HG03064 (cell line): ENCODE measurements around the gene SPP1.
"Not testable (repeated sequence)": the region's sequence is repeated elsewhere in the genome, so short reads cannot be mapped to it uniquely, and the experiment has no call there.

ENCODE experiments used
- ATAC-seq: cut with Tn5 transposase; IDR thresholded peaks from one replicate; pipeline ENCODE4 v1.9.1; 2021; ENCODE audit warnings: low read depth; ENCODE audit not compliant: unreplicated experiment

SPP1 gene

DNA sequence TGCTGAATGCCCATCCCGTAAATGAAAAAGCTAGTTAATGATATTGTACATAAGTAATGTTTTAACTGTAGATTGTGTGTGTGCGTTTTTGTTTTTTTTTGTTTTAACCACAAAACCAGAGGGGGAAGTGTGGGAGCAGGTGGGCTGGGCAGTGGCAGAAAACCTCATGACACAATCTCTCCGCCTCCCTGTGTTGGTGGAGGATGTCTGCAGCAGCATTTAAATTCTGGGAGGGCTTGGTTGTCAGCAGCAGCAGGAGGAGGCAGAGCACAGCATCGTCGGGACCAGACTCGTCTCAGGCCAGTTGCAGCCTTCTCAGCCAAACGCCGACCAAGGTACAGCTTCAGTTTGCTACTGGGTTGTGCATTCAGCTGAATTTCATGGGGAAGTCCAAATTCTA is at the start of gene SPP1:
Gene SPP1 (plus strand): TSS at position 249 of the 400 bp plus-strand sequence. CDS start 1,182 bp downstream, outside the sequence.
- ATAC-seq: no peak

- no peak for ATAC-seq
These were observed 48.9 kb upstream of the SPP1 start for GRCh38 chr4:87926554-87927098.

DNA sequence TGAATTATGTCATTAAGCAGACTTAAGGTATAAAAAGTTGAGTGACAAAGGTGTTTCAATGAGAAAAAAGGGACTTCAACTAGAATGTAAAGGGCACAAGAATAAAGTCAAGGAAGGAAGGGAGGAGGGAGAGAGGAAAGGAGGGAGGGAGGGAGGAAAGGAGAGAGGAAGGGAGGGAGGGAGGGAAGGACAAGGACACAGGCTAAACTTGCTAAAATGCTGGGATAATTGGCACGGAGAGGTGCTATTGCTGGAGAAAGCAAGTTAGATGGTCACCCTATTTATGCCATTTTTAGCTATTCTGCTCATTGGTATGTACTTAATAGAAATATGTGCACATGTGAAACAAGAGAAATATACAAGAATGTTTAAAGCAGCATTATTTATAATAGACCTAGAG is 44.9 kb upstream of the SPP1 start:
- no peak for ATAC-seq

- ATAC-seq: no peak
These were observed 43.6 kb upstream of the SPP1 start for GRCh38 chr4:87931932-87932331.

DNA sequence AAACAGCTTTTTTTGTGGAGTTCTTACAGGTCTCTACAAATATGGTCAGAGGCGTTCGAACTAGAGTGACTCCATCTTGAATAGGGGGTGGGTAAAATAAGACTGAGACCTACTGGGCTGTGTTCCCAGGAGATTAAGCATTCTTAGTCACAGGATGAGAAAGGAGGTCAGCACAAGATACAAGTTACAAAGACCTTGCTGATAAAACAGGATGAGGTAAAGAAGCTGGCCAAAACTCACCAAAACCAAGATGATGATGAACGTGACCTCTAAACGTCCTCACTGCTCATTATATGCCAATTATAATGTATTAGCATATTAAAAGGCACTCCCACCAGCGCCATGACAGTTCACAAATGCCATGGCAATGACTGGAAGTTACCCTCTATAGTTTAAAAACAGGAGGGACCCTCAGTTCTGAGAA is 42.8 kb upstream of the SPP1 start:
- no peak for ATAC-seq

DNA sequence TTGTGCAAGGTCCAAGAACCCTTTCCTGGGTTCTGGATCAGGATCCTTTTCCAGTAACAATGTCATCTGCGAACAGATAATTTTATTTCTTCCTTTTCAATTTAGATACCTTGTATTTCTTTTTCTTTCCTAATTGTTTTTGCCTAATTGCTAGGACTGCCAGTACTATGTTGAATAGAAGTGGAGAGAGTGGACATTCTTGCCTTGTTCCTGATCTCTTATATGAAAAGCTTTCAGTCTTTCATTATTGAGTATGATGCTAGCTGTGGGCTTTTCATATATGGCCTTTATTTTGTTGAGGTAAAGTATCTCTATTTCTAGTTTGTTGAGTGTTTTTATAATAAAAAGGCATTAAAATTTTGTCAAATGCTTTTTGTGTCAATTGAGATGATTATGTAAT is 42.2 kb upstream of the SPP1 start:
- ATAC-seq: no peak

GRCh38 chr4:87934157-87934704 is 41.3 kb upstream of the SPP1 start:
- no peak for ATAC-seq

- ATAC-seq: no peak
These were observed 40.5 kb upstream of the SPP1 start for GRCh38 chr4:87934973-87935372.

DNA sequence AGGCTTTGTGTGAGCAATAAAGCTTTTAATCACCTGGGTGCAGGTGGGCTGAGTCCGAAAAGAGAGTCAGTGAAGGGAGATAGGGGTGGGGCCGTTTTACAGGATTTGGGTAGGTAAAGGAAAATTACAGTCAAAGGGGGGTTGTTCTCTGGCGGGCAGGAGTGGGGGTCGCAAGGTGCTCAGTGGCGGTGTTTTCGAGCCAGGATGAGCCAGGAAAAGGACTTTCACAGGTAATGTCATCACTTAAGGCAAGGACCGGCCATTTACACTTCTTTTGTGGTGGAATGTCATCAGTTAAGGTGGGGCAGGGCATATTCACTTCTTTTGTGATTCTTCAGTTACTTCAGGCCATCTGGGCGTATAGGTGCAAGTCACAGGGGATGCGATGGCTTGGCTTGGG is 39.6 kb upstream of the SPP1 start:
- ATAC-seq: not testable (repeated sequence)

DNA sequence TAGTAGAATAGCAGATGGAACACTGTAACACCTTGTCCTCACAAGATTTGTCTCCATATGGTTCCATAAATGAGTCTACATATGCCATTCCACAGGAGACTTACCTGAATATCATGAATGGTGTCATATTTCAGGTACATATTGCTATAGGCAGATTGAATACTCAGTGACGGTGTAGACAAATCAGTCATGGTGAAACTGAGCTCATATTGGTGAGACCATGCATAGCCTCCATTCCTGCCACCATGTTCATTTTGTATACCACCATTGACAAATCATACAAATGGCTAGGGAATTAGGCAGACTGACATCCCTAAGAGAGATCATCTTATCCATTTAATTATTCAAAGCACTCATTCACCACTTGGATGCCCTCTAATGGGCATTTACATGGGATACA is 38.0 kb upstream of the SPP1 start:
- ATAC-seq: no peak

DNA sequence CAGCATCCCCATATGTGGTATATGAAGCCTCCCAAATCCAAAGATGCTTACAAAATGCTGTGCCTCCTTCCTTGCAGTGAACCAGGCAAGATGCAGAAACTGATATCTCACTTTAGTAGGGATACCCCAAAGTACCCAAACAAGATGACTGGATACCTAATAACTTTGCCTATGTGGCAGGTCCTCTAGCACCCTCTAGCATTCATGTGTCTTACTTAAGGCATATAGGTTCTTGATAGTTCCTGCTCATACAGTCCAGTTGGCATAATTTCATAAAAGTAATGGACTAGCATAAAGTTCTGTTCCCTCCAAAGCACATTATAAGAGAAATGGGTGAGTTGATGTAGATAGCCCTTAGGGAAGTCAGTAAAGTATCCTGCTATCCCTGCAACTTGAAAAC is 36.8 kb upstream of the SPP1 start:
- no peak for ATAC-seq

DNA sequence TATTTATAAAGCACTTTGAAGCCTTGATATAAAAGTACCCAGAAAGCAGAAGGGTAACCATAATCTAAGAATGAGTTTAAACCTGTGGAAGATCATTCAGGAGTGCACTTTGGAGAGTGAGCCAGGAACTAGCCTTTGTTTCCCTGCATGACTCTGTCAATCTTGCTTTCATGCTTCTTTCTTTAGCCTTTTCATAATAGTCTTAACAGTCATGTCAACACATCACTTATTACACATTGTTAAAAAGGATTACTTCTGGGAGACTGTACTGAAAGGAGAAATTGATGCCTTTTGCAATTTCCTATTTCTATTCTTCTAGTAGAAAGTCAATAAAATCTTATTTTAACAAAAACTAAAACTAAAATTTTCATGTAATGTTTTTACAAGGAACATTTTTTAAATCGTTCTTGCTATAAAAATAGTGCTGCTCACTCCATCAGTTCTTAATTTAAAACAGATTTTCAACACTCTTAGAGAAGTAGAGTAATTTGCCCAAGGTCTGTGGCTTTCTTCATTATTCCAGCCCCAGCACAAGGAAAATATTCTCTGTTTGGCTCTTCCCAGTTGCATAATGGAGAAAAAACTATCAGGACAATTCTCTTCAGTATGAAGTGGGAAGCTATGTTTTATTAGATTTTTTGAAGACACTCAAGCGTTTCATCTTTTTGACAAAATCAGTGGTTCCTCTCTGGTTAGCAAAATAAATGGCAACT is 35.4 kb upstream of the SPP1 start:
- ATAC-seq: no peak

DNA sequence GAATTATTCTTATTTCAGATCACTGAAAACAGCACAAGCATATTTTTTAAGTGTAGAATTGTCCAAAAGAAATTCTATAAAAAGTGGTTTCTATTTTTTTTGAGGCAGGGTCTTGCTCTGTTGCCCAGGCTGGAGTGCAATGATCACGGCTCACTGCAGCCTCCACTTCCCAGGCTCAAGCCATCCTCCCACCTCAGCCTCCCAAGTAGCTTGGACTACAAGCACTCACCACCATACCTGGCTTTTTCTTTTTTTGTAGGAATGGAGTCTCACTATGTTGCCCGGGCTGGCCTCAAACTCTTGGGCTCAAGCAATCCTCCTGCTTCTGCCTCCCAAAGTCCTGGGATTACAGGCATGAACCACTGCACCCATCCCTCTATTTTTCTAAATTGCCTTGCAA is 34.7 kb upstream of the SPP1 start:
- ATAC-seq: not testable (repeated sequence)

DNA sequence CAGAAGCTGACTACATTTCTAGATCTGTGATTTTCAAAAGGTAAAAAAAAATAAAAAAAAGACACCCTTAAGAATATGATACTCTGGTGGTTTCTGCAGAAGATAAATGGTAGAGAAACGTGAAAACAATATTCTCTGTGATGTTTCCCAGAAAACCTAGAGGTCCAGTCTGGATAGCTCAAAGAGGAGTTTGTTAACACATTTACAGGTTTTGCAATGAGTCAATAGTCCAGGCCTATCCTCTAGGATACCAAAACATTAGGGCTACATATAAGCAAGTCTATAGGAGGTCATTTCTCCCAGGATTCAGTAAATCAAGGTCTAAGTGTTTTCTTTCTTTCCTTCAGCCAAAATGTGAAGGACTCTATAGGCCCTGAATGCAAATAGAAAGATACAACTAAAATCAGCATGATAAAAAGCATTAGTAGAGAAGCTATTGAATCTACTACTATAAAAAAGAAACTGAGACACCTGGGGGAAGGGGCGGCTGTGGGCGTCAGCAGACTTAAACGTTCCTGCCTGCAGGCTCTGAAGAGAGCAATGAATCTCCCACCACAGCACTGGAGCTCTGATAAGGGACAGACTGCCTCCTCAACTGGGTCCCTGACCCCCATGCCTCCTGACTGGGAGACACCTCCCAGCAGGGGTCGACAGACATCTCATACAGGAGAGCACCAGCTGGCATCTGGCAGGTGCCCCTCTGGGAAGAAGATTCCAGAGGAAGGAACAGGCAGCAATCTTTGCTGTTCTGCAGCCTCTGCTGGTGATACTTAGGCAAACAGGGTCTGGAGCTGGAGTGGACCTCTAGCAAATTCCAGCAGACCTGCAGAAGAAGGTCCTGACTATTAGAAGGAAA is 33.7 kb upstream of the SPP1 start:
- no peak for ATAC-seq

- ATAC-seq: no peak
These were observed 31.8 kb upstream of the SPP1 start for GRCh38 chr4:87943660-87944149.

DNA sequence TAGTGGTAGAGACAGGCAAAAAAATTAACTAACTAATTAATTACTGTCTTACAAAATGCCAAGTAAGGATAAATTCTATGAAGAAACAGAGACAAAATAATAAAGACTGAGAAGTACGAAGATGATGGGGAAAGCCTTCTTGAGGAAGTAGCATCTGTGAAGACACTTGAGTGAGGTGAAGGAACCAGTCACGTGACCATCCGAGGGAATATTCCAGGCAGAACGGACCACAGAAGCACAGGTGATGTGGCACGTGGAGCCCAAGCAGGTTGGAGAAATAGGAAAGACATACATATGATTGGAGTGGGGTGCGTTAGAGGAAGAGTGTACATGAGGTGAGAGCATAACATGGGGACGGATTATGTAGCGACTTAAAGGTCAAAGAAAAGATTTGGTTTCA is 30.5 kb upstream of the SPP1 start:
- ATAC-seq: no peak

DNA sequence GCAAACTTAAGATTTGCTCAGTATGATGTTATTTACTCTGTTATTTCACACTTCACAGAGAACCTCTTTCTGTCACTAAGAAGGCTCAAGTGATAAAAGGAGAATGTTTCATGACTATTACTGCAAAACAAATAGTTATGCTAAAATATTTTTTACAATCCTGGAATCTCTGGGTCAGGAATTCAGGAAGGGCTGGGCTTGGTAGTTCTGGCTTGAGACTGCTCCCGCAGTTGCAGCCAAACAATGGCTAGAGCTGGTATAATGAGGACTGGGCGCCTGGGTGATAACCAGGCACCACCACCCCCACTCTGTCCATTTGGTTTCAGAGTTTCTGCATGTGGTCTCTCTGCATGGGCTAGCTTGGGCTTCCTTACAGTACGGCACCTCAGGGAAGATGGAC is 28.7 kb upstream of the SPP1 start:
- no peak for ATAC-seq

DNA sequence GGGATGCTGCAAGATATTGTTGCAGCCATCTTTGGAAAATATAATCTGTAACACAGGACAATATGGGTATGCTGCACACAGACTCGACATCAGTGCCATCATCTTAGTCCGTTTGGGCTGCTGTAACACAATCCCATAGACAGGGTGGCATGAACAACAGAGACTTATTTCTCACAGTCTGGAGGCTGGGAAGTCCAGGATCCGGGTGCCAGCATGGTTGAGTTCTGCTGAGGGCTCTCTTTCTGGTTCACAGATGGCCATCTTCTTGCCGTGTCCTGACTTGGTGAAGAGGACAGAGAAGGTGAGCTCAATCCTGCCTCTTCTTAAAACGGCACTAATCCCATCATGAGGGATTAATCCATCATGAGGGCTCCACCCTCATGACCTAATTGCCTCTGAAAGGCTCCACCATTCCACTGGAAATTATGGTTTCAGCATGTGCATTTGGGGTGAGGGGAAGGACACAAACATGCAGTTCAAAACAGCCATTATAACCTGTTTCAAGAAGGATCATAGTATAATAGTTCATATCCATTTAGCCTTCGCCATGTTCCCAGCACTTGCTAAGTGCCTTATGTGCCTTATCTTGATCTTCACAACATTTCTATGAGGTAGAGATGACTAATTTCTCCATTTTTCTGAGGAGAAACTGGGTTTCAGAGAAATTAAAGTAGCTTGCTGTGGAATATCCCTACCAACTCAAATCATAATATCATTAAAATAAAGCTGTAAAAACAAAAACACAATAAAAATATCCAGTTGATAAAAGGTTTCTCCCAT is 27.9 kb upstream of the SPP1 start:
- no peak for ATAC-seq

DNA sequence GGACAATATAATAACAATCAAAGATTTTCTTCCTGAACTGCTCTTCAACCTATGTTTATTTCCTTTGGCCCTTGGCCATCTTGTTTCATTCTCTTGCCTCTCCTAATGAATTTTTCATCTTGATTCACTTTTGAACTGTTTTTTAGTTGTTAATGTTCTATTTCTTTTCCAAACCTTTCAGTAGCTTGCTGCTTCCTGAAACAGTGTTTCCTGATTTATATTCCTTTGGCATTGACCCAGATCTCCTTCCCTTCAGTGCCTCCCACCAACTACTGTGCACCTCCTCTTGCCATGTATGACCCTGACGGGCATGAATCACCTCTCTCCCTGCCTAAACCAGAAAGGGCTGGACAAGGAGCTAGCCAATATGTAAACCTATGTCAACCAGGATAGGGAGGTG is 25.6 kb upstream of the SPP1 start:
- ATAC-seq: no peak

DNA sequence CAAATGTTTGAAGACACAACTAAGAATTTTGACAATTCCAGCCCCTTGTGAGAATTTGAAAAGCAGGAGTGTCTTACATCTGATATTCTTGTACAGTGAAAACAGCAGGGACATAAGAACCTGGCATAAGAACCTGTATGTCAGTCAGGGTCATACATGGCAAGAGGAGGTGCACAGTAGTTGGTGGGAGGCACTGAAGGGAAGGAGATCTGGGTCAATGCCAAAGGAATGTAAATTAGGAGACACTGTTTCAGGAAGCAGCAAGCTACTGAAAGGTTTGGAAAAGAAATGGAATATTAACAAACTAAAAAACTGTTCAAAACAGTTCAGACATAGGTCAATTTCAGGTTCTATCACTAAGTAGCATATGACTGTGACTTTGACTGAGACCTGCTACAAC is 25.0 kb upstream of the SPP1 start:
- no peak for ATAC-seq
